B cell (primary cell): ENCODE data around the gene LIN9. TPM values are rescaled to one million over a fixed set of nuclear protein-coding genes. Genes with fewer than 3 reads are reported as not detected.

Experiments used
- ATAC-seq: fragments of 200-7000 bp; cut with Tn5 transposase; one replicate; pipeline ENCODE4 v1.10.0; 2021; ENCODE audit warnings: low read depth, mild to moderate bottlenecking, moderate number of reproducible peaks, moderate library complexity
- CTCF ChIA-PET: fragments of 350-600 bp; sonication (Branson Sonifier 250); formaldehyde crosslinking; loops from one replicate; lab custom pipeline; 2021; ENCODE audit warnings: antibody characterized with exemption, inconsistent platforms; lab: Charles Lee
- POLR2A ChIA-PET: fragments of 350-600 bp; sonication (Branson Sonifier 250); formaldehyde crosslinking; loops from one replicate; lab custom pipeline; 2021; ENCODE audit warnings: antibody characterized with exemption; lab: Charles Lee
- DNase-seq: peaks from one replicate; pipeline ENCODE4 v3.0.0; 2013
- H2AFZ ChIP-seq: 2 replicates; pipeline ENCODE4 v1.6.1; 2012; ENCODE audit warnings: mild to moderate bottlenecking, low read depth, low read length; ENCODE audit not compliant: insufficient read depth, poor library complexity, severe bottlenecking
- H3K27ac ChIP-seq, 2 donors: 1 replicate in 1 of 2; 2 replicates in 1 of 2; pipeline ENCODE4 v1.5.1; 2012 to 2013; ENCODE audit warnings: low read length in 2 of 2, mild to moderate bottlenecking in 2 of 2, moderate library complexity in 1 of 2
- H3K27me3 ChIP-seq, 4 experiments: fragments of 200-600 bp in 1 of 4; sonication (generic) in 1 of 4; replicated peaks in 1 of 4; 1 replicate in 2 of 4; 2 replicates in 2 of 4; pipeline versions ENCODE4 v1.6.1 to v1.7.0; 2013 to 2016; ENCODE audit warnings: low read length in 3 of 4, mild to moderate bottlenecking in 2 of 4, mixed read lengths in 1 of 4, moderate library complexity in 1 of 4; ENCODE audit not compliant: insufficient read depth in 4 of 4, control insufficient read depth in 3 of 4; ENCODE audit errors: control extremely low read depth in 1 of 4
- H3K36me3 ChIP-seq, 2 experiments: replicated peaks in 1 of 2; 1 replicate in 1 of 2; 2 replicates in 1 of 2; pipeline versions ENCODE4 v1.6.1 to v1.7.1; 2013; ENCODE audit warnings: low read length in 1 of 2; ENCODE audit not compliant: insufficient read depth in 2 of 2, control insufficient read depth in 1 of 2; ENCODE audit errors: control extremely low read depth in 1 of 2, extremely low read depth in 1 of 2
- H3K4me1 ChIP-seq, 2 donors: fragments of 200-600 bp in 1 of 2; sonication (generic) in 1 of 2; 1 replicate in 1 of 2; 2 replicates in 1 of 2; pipeline versions ENCODE4 v1.5.1 to v1.6.1; 2013 to 2017; ENCODE audit warnings: low read length in 2 of 2; ENCODE audit not compliant: control insufficient read depth in 2 of 2, insufficient read depth in 2 of 2
- H3K4me2 ChIP-seq: replicated peaks from 2 replicates; pipeline ENCODE3; 2012; ENCODE audit warnings: mild to moderate bottlenecking, low read depth, low read length; ENCODE audit not compliant: poor library complexity, severe bottlenecking
- H3K4me3 ChIP-seq, 5 experiments: fragments of 200-600 bp in 1 of 5; sonication (generic) in 1 of 5; 1 replicate in 3 of 5; 2 replicates in 2 of 5; pipeline versions ENCODE4 v1.5.1 to v1.7.0; 2011 to 2016; ENCODE audit warnings: low read length in 4 of 5, mild to moderate bottlenecking in 4 of 5, low read depth in 2 of 5, control low read depth in 1 of 5, moderate library complexity in 1 of 5; ENCODE audit not compliant: insufficient read depth in 1 of 5; ENCODE audit errors: control extremely low read depth in 1 of 5, extremely low read depth in 1 of 5
- H3K79me2 ChIP-seq: fragments of 200-600 bp; sonication (generic); one replicate; pipeline ENCODE4 v1.6.0; 2016; ENCODE audit warnings: low read length; ENCODE audit not compliant: control insufficient read depth, insufficient read depth
- H3K9ac ChIP-seq: fragments of 200-600 bp; sonication (generic); 2 replicates; pipeline ENCODE4 v1.6.1; 2017; ENCODE audit warnings: mild to moderate bottlenecking, low read length, moderate library complexity
- H3K9me3 ChIP-seq, 3 donors: one replicate each; pipeline versions ENCODE4 v1.6.1 to v1.7.1; 2013; ENCODE audit warnings: low read length in 2 of 3; ENCODE audit not compliant: control insufficient read depth in 2 of 3, insufficient read depth in 1 of 3; ENCODE audit errors: control extremely low read depth in 1 of 3
- H4K20me1 ChIP-seq: 2 replicates; pipeline ENCODE4 v1.6.0; 2012; ENCODE audit warnings: mild to moderate bottlenecking, low read length; ENCODE audit not compliant: insufficient read depth, control insufficient read depth, poor library complexity, severe bottlenecking
- H3K27ac Mint-ChIP-seq: one replicate; pipeline ENCODE4 v1.8.0; 2021; ENCODE audit warnings: mixed read lengths
- H3K27me3 Mint-ChIP-seq: one replicate; pipeline ENCODE4 v1.8.0; 2021; ENCODE audit warnings: mixed read lengths
- H3K4me1 Mint-ChIP-seq: one replicate; pipeline ENCODE4 v1.8.0; 2021; ENCODE audit warnings: mixed read lengths
- H3K4me3 Mint-ChIP-seq: one replicate; pipeline ENCODE4 v1.8.0; 2021; ENCODE audit warnings: mixed read lengths
- H3K9me3 Mint-ChIP-seq: one replicate; pipeline ENCODE4 v1.8.0; 2022; ENCODE audit warnings: mixed read lengths; ENCODE audit not compliant: insufficient read depth
- EZH2 ChIP-seq: IDR thresholded peaks from 2 replicates; pipeline ENCODE4 v1.6.1; 2012; ENCODE audit warnings: borderline replicate concordance, low read depth, mild to moderate bottlenecking, moderate library complexity, low read length; ENCODE audit not compliant: insufficient read depth, poor library complexity, severe bottlenecking
- WGBS: methylation state at CpG from one replicate; pipeline ENCODE4 v1.1.5; 2013; ENCODE audit warnings: missing lambda C conversion rate; ENCODE audit not compliant: insufficient coverage; 5-methylcytosine and 5-hydroxymethylcytosine counted together
- intact Hi-C: fragments of 100-400 bp; cut with micrococcal nuclease; formaldehyde crosslinking; loops from one replicate; pipeline ENCODE4 v1.10.0; 2022
- polyA plus RNA-seq: library from polyadenylated mRNA; depleted of rRNA; stranded (reverse); fragments of >200 nt; gene quantifications from 2 replicates; pipeline ENCODE4 v1.2.3, GENCODE V29; 2012
- total RNA-seq, 2 donors: library from RNA; stranded (reverse); fragments of 120-200 nt in 1 of 2; gene quantifications; 1 replicate in 1 of 2; 2 replicates in 1 of 2; pipeline versions ENCODE4 v1.2.3 to v1.2.4, GENCODE V29; 2013 to 2022
- TF ChIP-seq, protein P1 (sequence below): fragments of 200-600 bp; IDR thresholded peaks from one replicate; pipeline ENCODE4 v1.8.0; 2022; ENCODE audit warnings: antibody characterized with exemption, mild to moderate bottlenecking

The LIN9 gene
- total and polyA plus RNA-seq, 2 donors (not counting 1 experiment from before 2014, with no cell fraction given), result 1.7 to 6.7 TPM

DNA sequence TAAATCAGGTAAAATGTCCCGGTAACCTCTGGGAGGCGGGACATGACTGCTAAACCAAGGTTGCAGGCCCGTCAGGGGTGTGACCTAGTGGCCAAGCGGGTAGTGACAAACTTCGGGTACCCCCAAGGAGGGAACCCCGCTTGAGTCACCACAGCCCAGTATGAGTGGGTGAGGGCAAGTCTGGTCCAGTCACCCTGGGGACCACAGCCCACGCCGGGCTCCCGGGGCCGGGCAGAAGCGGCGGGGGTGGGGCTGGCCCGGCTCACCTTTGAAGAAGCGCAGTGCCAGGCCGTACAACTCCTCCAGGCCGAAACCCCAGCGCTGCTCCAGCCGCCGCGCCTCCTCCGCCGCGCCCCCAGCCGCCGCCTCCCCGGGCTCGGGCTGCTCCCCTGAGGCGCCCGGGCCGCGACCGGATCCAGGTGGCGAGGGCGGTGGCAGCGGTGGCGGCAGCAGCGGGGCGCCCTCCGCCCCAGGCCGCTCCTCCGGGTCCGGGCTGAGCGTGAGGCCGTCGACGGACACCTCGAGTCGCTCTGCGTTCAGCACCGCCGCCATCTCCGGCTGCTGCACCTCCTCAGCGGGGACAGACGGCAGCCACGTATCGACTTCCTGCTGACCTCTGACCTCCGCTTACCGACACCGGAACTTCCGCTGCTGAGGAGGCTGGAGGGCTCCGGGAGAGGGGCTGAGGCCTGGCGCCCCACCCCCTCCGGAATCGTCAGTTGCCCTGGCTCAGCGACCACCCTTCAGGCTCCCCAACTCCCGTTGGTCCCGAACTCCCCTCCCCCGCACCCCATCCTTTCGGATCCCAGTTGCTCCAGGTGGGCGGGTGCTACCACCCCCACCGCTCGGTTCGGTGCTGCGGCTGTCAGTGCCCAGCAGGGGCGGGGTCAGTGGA lies 122.6 kb downstream of the LIN9 start, which contains the start of gene ACBD3:
Gene ACBD3, minus strand, starts transcription at position 618 of the 895 bp plus-strand sequence. Its CDS starts 66 bp downstream, at position 552.
- Histone ChIP-seq H3K9ac (peak within 1 kb of the TSS; percentile 98), H3K27me3 (no peaks in the 10 kb centered on the region), H3K4me2 (peak within 1 kb of the TSS; percentile 94), H3K4me3 (peak within 1 kb of the TSS; percentile 58 to 94 (median 70)), H2AFZ (peak within 1 kb of the TSS; percentile 100), H4K20me1 (peaks cover 6% of the 10 kb centered on the region), H3K4me1 (peaks cover 42 to 52% of the 10 kb centered on the region in 2 donors), H3K9me3 (no peaks in the 10 kb centered on the region), H3K79me2 (peaks cover 91% of the 10 kb centered on the region), H3K36me3 (no peaks in the 10 kb centered on the region), H3K27ac (peak within 1 kb of the TSS; percentile 86 to 96)
- peaks cover 41% of the 10 kb centered on the region for H3K4me1 Mint-ChIP-seq
- under 1% methylated on average over 72 of the region's 75 CpGs for WGBS
- H3K27me3 Mint-ChIP-seq, result no peaks in the 10 kb centered on the region
- H3K4me3 Mint-ChIP-seq, result peak within 1 kb of the TSS; percentile 96
- H3K9me3 Mint-ChIP-seq, result no peaks in the 10 kb centered on the region
- intact Hi-C loops, result loop anchor here (1.0 to 5.0 kb wide), 6 partner anchors 59 to 220 kb away; partner anchors contain the start of genes H3-3A, LIN9 and SDE2
- peak within 1 kb of the TSS; percentile 95 for H3K27ac Mint-ChIP-seq
- ChIA-PET POLR2A (interaction anchor here (0.6 to 2.5 kb wide), 7 partner anchors 25 to 124 kb away, joined by 3 to 13 read pairs (median 5); partner anchors contain the start of gene H3-3A), CTCF (interaction anchor here (1.6 to 6.4 kb wide), 4 partner anchors 8 to 61 kb away, joined by 5 to 116 read pairs (median 15); no protein-coding TSS in a partner anchor)
- ATAC-seq (peak; percentile 89), DNase-seq (peak; percentile 92)
- TF ChIP-seq, protein P1, sequence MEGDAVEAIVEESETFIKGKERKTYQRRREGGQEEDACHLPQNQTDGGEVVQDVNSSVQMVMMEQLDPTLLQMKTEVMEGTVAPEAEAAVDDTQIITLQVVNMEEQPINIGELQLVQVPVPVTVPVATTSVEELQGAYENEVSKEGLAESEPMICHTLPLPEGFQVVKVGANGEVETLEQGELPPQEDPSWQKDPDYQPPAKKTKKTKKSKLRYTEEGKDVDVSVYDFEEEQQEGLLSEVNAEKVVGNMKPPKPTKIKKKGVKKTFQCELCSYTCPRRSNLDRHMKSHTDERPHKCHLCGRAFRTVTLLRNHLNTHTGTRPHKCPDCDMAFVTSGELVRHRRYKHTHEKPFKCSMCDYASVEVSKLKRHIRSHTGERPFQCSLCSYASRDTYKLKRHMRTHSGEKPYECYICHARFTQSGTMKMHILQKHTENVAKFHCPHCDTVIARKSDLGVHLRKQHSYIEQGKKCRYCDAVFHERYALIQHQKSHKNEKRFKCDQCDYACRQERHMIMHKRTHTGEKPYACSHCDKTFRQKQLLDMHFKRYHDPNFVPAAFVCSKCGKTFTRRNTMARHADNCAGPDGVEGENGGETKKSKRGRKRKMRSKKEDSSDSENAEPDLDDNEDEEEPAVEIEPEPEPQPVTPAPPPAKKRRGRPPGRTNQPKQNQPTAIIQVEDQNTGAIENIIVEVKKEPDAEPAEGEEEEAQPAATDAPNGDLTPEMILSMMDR, result no peak
- no peak for TF ChIP-seq EZH2
